K562 (cell line): Measurements from ENCODE around the gene SH3BP5L. TPM values are rescaled to one million over a fixed set of nuclear protein-coding genes. Genes with fewer than 3 reads are reported as not detected.

Source experiments
- COPS2 ChIP-seq: fragments of 450-650 bp; conservative IDR thresholded peaks from 2 replicates; pipeline ENCODE4 v1.6.1; 2016; ENCODE audit warnings: mild to moderate bottlenecking, moderate library complexity
- ELF2 ChIP-seq: fragments of 250-450 bp; sonication (Bioruptor Pico); IDR thresholded peaks from 2 replicates; pipeline ENCODE4 v1.5.0; 2021; ENCODE audit warnings: mild to moderate bottlenecking
- ETV6 ChIP-seq, 3 experiments: fragments of 150-350 bp in 1 of 3; sonication (generic) in 1 of 3; formaldehyde crosslinking in 1 of 3; IDR thresholded peaks; 2 replicates each; pipeline versions ENCODE4 v1.6.1 to v1.8.0; 2014 to 2022; ENCODE audit warnings: borderline replicate concordance in 2 of 3, low read depth in 2 of 3, antibody characterized with exemption in 1 of 3, low read length in 1 of 3, mild to moderate bottlenecking in 1 of 3, missing genetic modification reagents in 1 of 3
- KAT2B ChIP-seq: IDR thresholded peaks from one replicate; pipeline ENCODE4 v1.6.1; 2012; ENCODE audit warnings: low read depth, mild to moderate bottlenecking, control low read depth, inconsistent platforms, low read length, moderate library complexity
- KAT8 ChIP-seq: fragments of 450-650 bp; IDR thresholded peaks from 2 replicates; pipeline ENCODE4 v1.6.1; 2016; ENCODE audit warnings: low read depth, mild to moderate bottlenecking
- MTA1 ChIP-seq: fragments of 450-650 bp; IDR thresholded peaks from 2 replicates; pipeline ENCODE4 v1.6.1; 2017; ENCODE audit warnings: borderline replicate concordance
- MTA3 ChIP-seq: fragments of 450-650 bp; formaldehyde crosslinking; IDR thresholded peaks from 2 replicates; pipeline ENCODE4 v1.6.1; 2017; ENCODE audit warnings: mild to moderate bottlenecking, borderline replicate concordance
- MTF1 ChIP-seq: fragments of 250-450 bp; sonication (Bioruptor Pico); IDR thresholded peaks from 2 replicates; pipeline ENCODE4 v1.9.0; 2021; ENCODE audit warnings: moderate library complexity, mild to moderate bottlenecking, inconsistent platforms, borderline replicate concordance
- NFATC3 ChIP-seq: fragments of 450-650 bp; IDR thresholded peaks from 2 replicates; pipeline ENCODE4 v1.6.1; 2017; ENCODE audit warnings: mild to moderate bottlenecking
- NFIX ChIP-seq: fragments of 250-450 bp; sonication (Bioruptor Pico); IDR thresholded peaks from 2 replicates; pipeline ENCODE4 v1.4.0; 2020; ENCODE audit warnings: low read depth, mild to moderate bottlenecking, moderate library complexity
- PHF20 ChIP-seq: fragments of 450-650 bp; IDR thresholded peaks from 2 replicates; pipeline ENCODE4 v1.6.1; 2018; ENCODE audit not compliant: partially characterized antibody
- RBFOX2 ChIP-seq: fragments of 200-400 bp; formaldehyde crosslinking; IDR thresholded peaks from 2 replicates; pipeline ENCODE4 v1.6.1; 2017; ENCODE audit warnings: low read depth, mild to moderate bottlenecking, low read length, moderate library complexity
- RBM39 ChIP-seq: fragments of 200-400 bp; formaldehyde crosslinking; optimal IDR thresholded peaks from 2 replicates; pipeline ENCODE3; 2018; ENCODE audit warnings: low read depth, low read length
- SMARCB1 ChIP-seq: IDR thresholded peaks from 2 replicates; pipeline ENCODE4 v1.6.1; 2011; ENCODE audit warnings: improper control_type of control experiment, low read depth; ENCODE audit not compliant: insufficient read length
- SMC3 ChIP-seq: conservative IDR thresholded peaks from 2 replicates; pipeline ENCODE4 v1.6.1; 2011; ENCODE audit warnings: low read depth, low read length, improper control_type of control experiment; ENCODE audit not compliant: insufficient read depth
- ZBTB17 ChIP-seq: fragments of 450-650 bp; formaldehyde crosslinking; IDR thresholded peaks from 2 replicates; pipeline ENCODE4 v1.4.0; 2020; ENCODE audit warnings: mild to moderate bottlenecking
- ZNF143 ChIP-seq: sonication (generic); formaldehyde crosslinking; IDR thresholded peaks from 2 replicates; pipeline ENCODE4 v1.9.0; 2022; ENCODE audit warnings: mild to moderate bottlenecking, missing genetic modification reagents
- ZNF174 ChIP-seq: fragments of 250-450 bp; sonication (Bioruptor Pico); IDR thresholded peaks from 2 replicates; pipeline ENCODE4 v1.4.0; 2020; ENCODE audit warnings: mild to moderate bottlenecking
- ZNF76 ChIP-seq: fragments of 250-450 bp; sonication (Bioruptor Pico); IDR thresholded peaks from 2 replicates; pipeline ENCODE4 v1.4.0; 2020; ENCODE audit warnings: mild to moderate bottlenecking, moderate library complexity, borderline replicate concordance
- ZNF764 ChIP-seq: fragments of 250-450 bp; sonication (Bioruptor Pico); IDR thresholded peaks from 2 replicates; pipeline ENCODE4 v1.4.0; 2020; ENCODE audit warnings: low read depth, mild to moderate bottlenecking, moderate library complexity
- polyA plus RNA-seq, 8 experiments: library from polyadenylated mRNA; depleted of rRNA in 4 of 8; stranded (reverse) in 5 of 8; unstranded in 3 of 8; fragments of >200 nt; fragmentation: Nextera tagmentation in 2 of 8; fragmentation: Illumina TruSeq in 1 of 8; extraction: Ambion mirVana in 2 of 8; extraction: Trizol in 1 of 8; gene quantifications; 2 replicates each; pipeline versions ENCODE4 v1.2.1 to v1.2.3, GENCODE V29; 2011 to 2014; ENCODE audit warnings: inconsistent platforms in 1 of 8, missing spikeins in 1 of 8
- total RNA-seq, 7 experiments: library from RNA; depleted of rRNA in 6 of 7; stranded (reverse); fragments of >200 nt in 6 of 7; fragmentation: Illumina TruSeq in 2 of 7; extraction: Trizol in 2 of 7; gene quantifications; 2 replicates each; pipeline versions ENCODE4 v1.2.1 to v1.2.3, GENCODE V29; 2011 to 2021; ENCODE audit warnings: low replicate concordance in 1 of 7
- TF ChIP-seq, protein P1 (sequence below): sonication (generic); formaldehyde crosslinking; IDR thresholded peaks from 2 replicates; pipeline ENCODE4 v1.8.0; 2022; ENCODE audit warnings: mild to moderate bottlenecking, missing genetic modification reagents
- TF ChIP-seq, protein P2 (sequence below): fragments of 250-450 bp; sonication (Bioruptor Pico); IDR thresholded peaks from 2 replicates; pipeline ENCODE4 v1.4.0; 2020; ENCODE audit warnings: borderline replicate concordance

The SH3BP5L gene
- total and polyA plus RNA-seq, 9 of the 15 experiments (the other 6 are each of a cell fraction or from before 2014, with no cell fraction given): 1.9 to 26.5 (median 15.8) TPM

DNA sequence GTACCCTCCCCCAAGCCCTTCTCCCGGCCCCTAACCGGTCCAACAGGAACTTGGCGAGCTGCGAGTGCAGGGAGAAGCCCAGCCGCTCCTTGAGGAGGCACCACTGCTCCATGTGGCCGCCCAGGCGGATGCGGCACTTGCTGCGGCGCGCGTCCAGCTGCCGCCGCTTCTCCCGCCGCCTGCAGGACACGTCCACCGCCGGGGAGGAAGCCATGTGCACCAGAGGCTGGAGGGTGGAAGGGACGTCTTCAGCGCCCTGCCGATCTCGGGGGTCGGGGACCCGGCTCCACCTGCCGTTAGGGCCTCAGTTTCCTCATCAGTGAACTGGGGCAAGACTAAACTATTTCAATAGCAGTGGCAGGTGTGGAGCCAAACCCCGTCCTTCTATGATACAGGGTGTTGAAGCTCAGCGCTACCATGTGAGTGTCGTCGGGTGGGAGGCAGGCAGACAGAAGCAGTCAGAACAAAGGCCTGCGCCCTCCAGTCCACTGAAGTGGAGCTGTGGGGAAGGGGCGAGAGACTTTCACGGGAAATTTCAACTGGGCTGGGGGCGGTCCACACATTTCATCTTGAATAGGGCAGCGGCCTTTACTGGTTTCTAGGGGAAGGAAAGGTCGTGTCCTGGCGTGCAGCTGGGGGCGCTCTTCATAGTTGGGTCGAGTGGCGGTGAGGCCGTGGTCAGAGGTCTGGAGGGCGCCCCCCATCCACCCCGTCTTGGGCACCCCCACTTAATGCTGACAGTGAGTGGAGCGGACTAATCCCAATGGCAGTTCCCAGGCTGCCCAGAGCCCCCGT lies 32.6 kb upstream of the SH3BP5L start (continued):
- no peak for TF ChIP-seq KAT8
- TF ChIP-seq MTA1: no peak
- 0 out of 2 replicates have a peak, but pooled peaks have one; percentile 66 for TF ChIP-seq MTA3
- no peak for TF ChIP-seq ZNF76
- peak; percentile 80 for TF ChIP-seq RBFOX2
- TF ChIP-seq, protein P1, sequence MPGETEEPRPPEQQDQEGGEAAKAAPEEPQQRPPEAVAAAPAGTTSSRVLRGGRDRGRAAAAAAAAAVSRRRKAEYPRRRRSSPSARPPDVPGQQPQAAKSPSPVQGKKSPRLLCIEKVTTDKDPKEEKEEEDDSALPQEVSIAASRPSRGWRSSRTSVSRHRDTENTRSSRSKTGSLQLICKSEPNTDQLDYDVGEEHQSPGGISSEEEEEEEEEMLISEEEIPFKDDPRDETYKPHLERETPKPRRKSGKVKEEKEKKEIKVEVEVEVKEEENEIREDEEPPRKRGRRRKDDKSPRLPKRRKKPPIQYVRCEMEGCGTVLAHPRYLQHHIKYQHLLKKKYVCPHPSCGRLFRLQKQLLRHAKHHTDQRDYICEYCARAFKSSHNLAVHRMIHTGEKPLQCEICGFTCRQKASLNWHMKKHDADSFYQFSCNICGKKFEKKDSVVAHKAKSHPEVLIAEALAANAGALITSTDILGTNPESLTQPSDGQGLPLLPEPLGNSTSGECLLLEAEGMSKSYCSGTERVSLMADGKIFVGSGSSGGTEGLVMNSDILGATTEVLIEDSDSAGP (CRISPR knock-in tag): no peak
- peak; percentile 70; the same call in 1 of the 2 replicates for TF ChIP-seq ZBTB17
- no peak for TF ChIP-seq ELF2 (CRISPR knock-in tag)
- no peak for TF ChIP-seq ZNF143 (CRISPR knock-in tag)
- TF ChIP-seq SMC3: no peak
- TF ChIP-seq COPS2: no peak
- no peak for TF ChIP-seq KAT2B
- no peak for TF ChIP-seq MTF1 (CRISPR knock-in tag)
- no peak for TF ChIP-seq SMARCB1
- no peak for TF ChIP-seq RBM39
- no peak for TF ChIP-seq NFIX (CRISPR knock-in tag)
- TF ChIP-seq ETV6 (IDR thresholded peaks at IDR 0.05; ENCODE audit: borderline replicate concordance in 1 of 2, low read depth in 2 of 2, low read length in 1 of 2): no peak
- TF ChIP-seq ETV6 (CRISPR knock-in tag; IDR thresholded peaks at IDR 0.05; ENCODE audit: borderline replicate concordance): peak; percentile 49; the same call in 1 of the 2 replicates
- TF ChIP-seq ZNF174: no peak
- no peak for TF ChIP-seq ZNF764 (CRISPR knock-in tag)
- no peak for TF ChIP-seq NFATC3
- TF ChIP-seq, protein P2, sequence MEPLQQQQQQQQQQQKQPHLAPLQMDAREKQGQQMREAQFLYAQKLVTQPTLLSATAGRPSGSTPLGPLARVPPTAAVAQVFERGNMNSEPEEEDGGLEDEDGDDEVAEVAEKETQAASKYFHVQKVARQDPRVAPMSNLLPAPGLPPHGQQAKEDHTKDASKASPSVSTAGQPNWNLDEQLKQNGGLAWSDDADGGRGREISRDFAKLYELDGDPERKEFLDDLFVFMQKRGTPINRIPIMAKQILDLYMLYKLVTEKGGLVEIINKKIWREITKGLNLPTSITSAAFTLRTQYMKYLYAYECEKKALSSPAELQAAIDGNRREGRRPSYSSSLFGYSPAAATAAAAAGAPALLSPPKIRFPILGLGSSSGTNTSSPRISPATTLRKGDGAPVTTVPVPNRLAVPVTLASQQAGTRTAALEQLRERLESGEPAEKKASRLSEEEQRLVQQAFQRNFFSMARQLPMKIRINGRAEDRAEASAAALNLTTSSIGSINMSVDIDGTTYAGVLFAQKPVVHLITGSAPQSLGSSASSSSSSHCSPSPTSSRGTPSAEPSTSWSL (CRISPR knock-in tag): no peak
- TF ChIP-seq PHF20: no peak
